Adrenal gland (tissue), 12 donors: ENCODE measurements around the gene WIZ. TPM values are rescaled to one million over a fixed set of nuclear protein-coding genes. Genes with fewer than 3 reads are reported as not detected.
A peak's percentile ranks its signal among the peaks of the same experiment; 100 is the strongest.

Experiments used
- DNase-seq, 7 donors: peaks; one replicate each; pipeline ENCODE4 v3.0.0-alpha.2; 2019 to 2020
- H3K27ac ChIP-seq, 5 donors: fragments of 200-600 bp; sonication (generic) in 4 of 5; 1 replicate in 3 of 5; 2 replicates in 2 of 5; pipeline versions ENCODE4 v1.5.1 to v1.8.0; 2016 to 2020; ENCODE audit warnings: mild to moderate bottlenecking in 1 of 5
- H3K27me3 ChIP-seq: fragments of 200-600 bp; 2 replicates; pipeline ENCODE4 v1.8.0; 2021
- H3K36me3 ChIP-seq, 2 donors: fragments of 200-600 bp; replicated peaks in 1 of 2; 1 replicate in 1 of 2; 2 replicates in 1 of 2; pipeline versions ENCODE4 v1.5.1 to v1.8.0; 2018 to 2022
- H3K4me1 ChIP-seq, 2 donors: fragments of 200-600 bp; replicated peaks in 1 of 2; 1 replicate in 1 of 2; 2 replicates in 1 of 2; pipeline versions ENCODE4 v1.5.1 to v1.8.0; 2018 to 2021
- H3K4me3 ChIP-seq, 4 donors: fragments of 200-600 bp; sonication (generic) in 3 of 4; one replicate each; pipeline ENCODE4 v1.5.1; 2016 to 2018
- H3K9me3 ChIP-seq, 3 donors: fragments of 200-600 bp; sonication (generic) in 1 of 3; replicated peaks in 1 of 3; 1 replicate in 2 of 3; 2 replicates in 1 of 3; pipeline versions ENCODE4 v1.5.1 to v1.8.0; 2016 to 2021
- CTCF ChIP-seq, 6 experiments: fragments of 450-650 bp in 4 of 6; fragments of 200-600 bp in 2 of 6; sonication (generic) in 1 of 6; IDR thresholded peaks; 1 replicate in 5 of 6; 2 replicates in 1 of 6; pipeline versions ENCODE4 v1.5.1 to v1.8.0; 2016 to 2021; ENCODE audit warnings: antibody characterized with exemption in 6 of 6, mild to moderate bottlenecking in 2 of 6, moderate library complexity in 1 of 6
- POLR2A ChIP-seq, 2 donors: fragments of 450-650 bp; IDR thresholded peaks; one replicate each; pipeline ENCODE4 v1.6.1; 2017; ENCODE audit warnings: antibody characterized with exemption in 2 of 2, mild to moderate bottlenecking in 2 of 2, moderate library complexity in 1 of 2
- WGBS, 4 donors: extraction: QIAGEN DNeasy Blood & Tissue Kit in 2 of 4; methylation state at CpG; one replicate each; pipeline versions ENCODE4 v1.1.5 to v1.1.7; 2013 to 2017; 5-methylcytosine and 5-hydroxymethylcytosine counted together
- intact Hi-C, 2 donors: fragments of 100-400 bp; cut with DNase I; formaldehyde crosslinking; loops; one replicate each; pipeline versions ENCODE4 v1.14.1 to v1.15.0; 2022 to 2023
- polyA plus RNA-seq, 3 donors: library from polyadenylated mRNA; stranded (reverse); fragments of 200-250 nt in 2 of 3; fragments of 350-450 nt in 1 of 3; fragmentation: Illumina TruSeq in 1 of 3; extraction: RNeasy Lipid Tissue Mini Kit (QIAGEN cat#74804) in 1 of 3; gene quantifications; one replicate each; pipeline ENCODE4 v1.2.3, GENCODE V29; 2013 to 2014
- total RNA-seq, 9 donors: library from RNA; depleted of rRNA in 4 of 9; stranded (reverse); fragments of >200 nt in 4 of 9; fragments of 120-200 nt in 1 of 9; fragmentation: NEBNext Ultra II Directional in 1 of 9; extraction: Animal tissue kit (Norgen Biotek cat#: 25700) in 1 of 9; gene quantifications; one replicate each; pipeline versions ENCODE4 v1.1.0 to v1.2.4, GENCODE V29; 2013 to 2023
- donor health status: healthy with polysubstance abuse.
- donor health status: Bipolar disorder and iron deficiency.
- donor health status: DM: yes; HTN: yes; CAD: no.
- donor health status: DM: no; HTN: no; CAD: no.
- donor health status: DM: no; HTN: no; CAD: no.
- donor health status: DM: yes; HTN: yes; CAD: no.

WIZ gene
- total and polyA plus RNA-seq, 12 donors, result 5.7 to 49.2 (median 30.6) TPM

GRCh38 chr19:15394426-15394825, 55.3 kb downstream of the WIZ start:
- intact Hi-C loops, result no loop called here
- TF ChIP-seq CTCF (IDR thresholded peaks at IDR 0.05), result no peak
- no peak for TF ChIP-seq POLR2A (IDR thresholded peaks at IDR 0.05)
- no peaks in the 10 kb centered on the region for H3K27me3 ChIP-seq
- no peak overlapping the region for H3K4me3 ChIP-seq
- no peak overlapping the region for H3K27ac ChIP-seq
- WGBS, 4 donors, result 80 to 84% (median 80%) methylated on average over 5 of the region's 5 CpGs
- no peaks in the 10 kb centered on the region for H3K4me1 ChIP-seq
- H3K36me3 ChIP-seq, result peaks cover 0 to 75% of the 10 kb centered on the region in 2 donors
- DNase-seq, result peak in 1 of 7 donors; percentile 11
- no peaks in the 10 kb centered on the region for H3K9me3 ChIP-seq

DNA sequence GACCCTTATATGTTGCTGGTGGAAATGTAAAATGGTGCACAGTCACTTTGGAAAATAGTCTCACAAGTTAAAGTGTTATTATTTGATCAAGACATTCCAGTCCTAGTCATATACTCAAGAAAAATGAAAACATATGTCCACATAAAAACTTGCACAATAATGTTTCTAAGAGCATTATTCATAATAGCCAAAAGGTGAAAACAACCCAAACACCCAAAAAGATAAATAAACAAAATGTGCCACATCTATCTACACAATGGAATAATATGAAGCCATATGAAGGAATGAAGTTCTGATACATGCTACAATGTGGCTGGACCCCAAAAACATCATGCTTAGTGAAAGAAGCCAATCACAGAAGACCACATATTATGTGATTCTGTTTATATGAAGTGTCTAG, 55.8 kb downstream of the WIZ start:
- TF ChIP-seq POLR2A (IDR thresholded peaks at IDR 0.05), result no peak
- TF ChIP-seq CTCF (IDR thresholded peaks at IDR 0.05), result no peak
- Histone ChIP-seq H3K36me3 (peaks cover 0 to 70% of the 10 kb centered on the region in 2 donors), H3K4me1 (no peaks in the 10 kb centered on the region), H3K27me3 (no peaks in the 10 kb centered on the region), H3K9me3 (no peaks in the 10 kb centered on the region), H3K27ac (no peak overlapping the region), H3K4me3 (no peak overlapping the region)
- intact Hi-C loops, result no loop called here
- no peak for DNase-seq

- H3K36me3 ChIP-seq, result peaks cover 0 to 55% of the 10 kb centered on the region in 2 donors
- intact Hi-C loops, result no loop called here
- no peak overlapping the region for H3K27ac ChIP-seq
- no peaks in the 10 kb centered on the region for H3K27me3 ChIP-seq
- WGBS, 4 donors, result 71 to 95% (median 87%) methylated on average over 2 of the region's 2 CpGs
- no peaks in the 10 kb centered on the region for H3K9me3 ChIP-seq
- peak in 1 of 7 donors; percentile 0 for DNase-seq
- H3K4me3 ChIP-seq, result no peak overlapping the region
- no peaks in the 10 kb centered on the region for H3K4me1 ChIP-seq
- TF ChIP-seq CTCF (IDR thresholded peaks at IDR 0.05), result no peak
- no peak for TF ChIP-seq POLR2A (IDR thresholded peaks at IDR 0.05)
Observed at GRCh38 chr19:15390814-15391213, 58.9 kb downstream of the WIZ start.

GRCh38 chr19:15381864-15382263, 67.9 kb downstream of the WIZ start:
- Histone ChIP-seq H3K27ac (no peak overlapping the region), H3K27me3 (no peaks in the 10 kb centered on the region), H3K9me3 (no peaks in the 10 kb centered on the region), H3K4me1 (peaks cover 6 to 22% of the 10 kb centered on the region in 2 donors), H3K4me3 (no peak overlapping the region), H3K36me3 (peaks cover 0 to 18% of the 10 kb centered on the region in 2 donors)
- no peak for DNase-seq
- intact Hi-C loops, result no loop called here
- WGBS, 4 donors, result 86 to 97% (median 92%) methylated on average over 6 of the region's 6 CpGs
- TF ChIP-seq POLR2A (IDR thresholded peaks at IDR 0.05), result no peak
- no peak for TF ChIP-seq CTCF (IDR thresholded peaks at IDR 0.05)
